Muscle of arm (tissue), 12 donors: Measurements from ENCODE around the gene DPH7. TPM values are rescaled to one million over a fixed set of nuclear protein-coding genes. Genes with fewer than 3 reads are reported as not detected.
"Not testable (repeated sequence)": the region's sequence is repeated elsewhere in the genome, so short reads cannot be mapped to it uniquely, and the experiment has no call there.

Experiments used
- DNase-seq: peaks from one replicate; pipeline ENCODE4 v3.0.0-alpha.2; 2013
- polyA plus RNA-seq, 12 donors: library from polyadenylated mRNA; unstranded; fragments of 120-200 nt; gene quantifications; one replicate each; pipeline ENCODE4 v1.2.1, GENCODE V29; 2013; ENCODE audit not compliant: insufficient read length in 12 of 12

DPH7 gene
- polyA plus RNA-seq, 12 donors: 19.6 to 38.7 (median 28.8) TPM; not detected in 1

DNA sequence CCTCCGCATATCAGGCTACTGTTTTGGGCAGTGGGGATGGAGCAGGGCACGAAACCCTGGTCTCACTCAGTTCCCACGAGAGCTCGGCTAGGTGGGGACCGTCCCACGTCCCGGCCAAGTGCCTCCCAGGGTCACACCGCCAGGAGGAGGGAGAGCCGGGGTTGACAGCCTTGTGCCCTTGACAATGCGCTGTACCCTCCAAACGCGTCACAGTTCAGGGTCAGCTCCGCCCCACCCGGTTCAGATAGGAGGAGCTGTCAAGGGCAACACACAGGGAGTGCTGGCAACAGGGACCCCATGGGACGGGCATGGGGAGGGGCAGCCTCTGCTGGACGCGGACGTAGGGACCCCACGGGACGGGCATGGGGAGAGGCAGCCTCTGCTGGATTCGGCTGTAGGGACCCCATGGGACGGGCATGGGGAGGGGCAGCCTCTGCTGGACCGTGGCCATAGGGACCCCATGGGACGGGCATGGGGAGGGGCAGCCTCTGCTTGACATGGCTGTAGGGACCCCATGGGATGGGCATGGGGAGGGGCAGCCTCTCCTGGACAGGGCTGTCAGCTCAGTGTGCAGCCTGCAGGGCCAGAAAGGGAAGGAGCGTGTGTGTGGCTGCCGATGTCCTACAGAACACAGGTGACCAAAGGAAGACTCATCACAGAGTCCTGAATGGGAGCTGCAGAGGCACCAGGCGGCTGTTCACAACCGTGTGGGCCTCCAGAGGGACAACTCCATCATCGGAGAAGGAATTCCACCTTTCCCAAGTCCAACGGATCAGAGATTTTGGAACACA, 57.9 kb downstream of the DPH7 start:
- no peak for DNase-seq

DNA sequence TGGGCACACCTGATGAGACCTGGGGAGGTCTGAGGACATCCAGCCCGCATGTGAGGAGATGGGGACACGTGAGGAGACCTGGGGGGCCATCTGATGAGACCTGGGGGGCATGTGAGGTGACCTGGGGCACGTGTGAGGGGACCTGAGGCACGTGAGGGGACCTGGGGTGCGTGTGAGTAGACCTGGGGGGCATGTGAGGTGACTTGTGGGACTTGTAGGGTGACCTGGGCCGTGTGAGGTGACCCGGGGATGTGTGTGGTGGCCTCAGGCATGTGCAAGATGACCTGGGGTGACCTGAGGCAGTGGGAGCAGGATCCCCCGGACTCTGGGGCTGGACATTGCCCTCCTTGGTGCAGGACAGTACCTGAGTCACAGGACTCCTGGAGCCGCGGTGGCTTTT, 59.2 kb downstream of the DPH7 start:
- DNase-seq: no peak

DNA sequence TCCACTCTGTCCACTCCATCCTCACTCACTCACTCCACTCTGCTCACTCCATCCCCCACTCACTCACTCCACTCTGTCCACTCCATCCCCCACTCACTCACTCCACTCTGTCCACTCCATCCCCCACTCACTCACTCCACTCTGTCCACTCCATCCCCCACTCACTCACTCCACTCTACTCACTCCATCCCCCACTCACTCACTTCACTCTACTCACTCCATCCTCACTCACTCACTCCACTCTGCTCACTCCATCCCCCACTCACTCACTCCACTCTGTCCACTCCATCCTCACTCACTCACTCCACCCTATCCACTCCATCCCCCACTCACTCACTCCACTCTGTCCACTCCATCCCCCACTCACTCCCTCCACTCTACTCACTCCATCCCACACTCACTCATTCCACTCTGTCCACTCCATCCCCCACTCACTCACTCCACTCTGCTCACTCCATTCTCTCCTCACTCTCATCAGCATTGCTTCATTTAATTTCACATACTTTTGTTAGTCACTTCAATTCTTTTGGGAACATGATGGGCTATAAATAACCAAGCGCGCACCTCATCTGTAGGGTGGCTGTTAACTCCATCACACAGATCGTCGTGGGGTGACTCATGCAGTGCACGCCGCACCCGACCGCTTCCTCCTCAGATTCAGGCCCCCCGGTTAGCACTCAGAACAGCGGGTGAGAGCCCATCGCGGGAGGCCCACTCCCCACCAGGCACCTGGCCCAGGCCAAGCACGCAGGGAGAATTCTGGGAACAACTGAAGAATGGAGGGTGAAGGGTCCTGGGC, 59.9 kb downstream of the DPH7 start:
- DNase-seq: not testable (repeated sequence)

GRCh38 chr9:137516144-137516917, 62.4 kb downstream of the DPH7 start:
- DNase-seq: no peak

- no peak for DNase-seq
These were observed 63.4 kb downstream of the DPH7 start for GRCh38 chr9:137515338-137515724.

DNA sequence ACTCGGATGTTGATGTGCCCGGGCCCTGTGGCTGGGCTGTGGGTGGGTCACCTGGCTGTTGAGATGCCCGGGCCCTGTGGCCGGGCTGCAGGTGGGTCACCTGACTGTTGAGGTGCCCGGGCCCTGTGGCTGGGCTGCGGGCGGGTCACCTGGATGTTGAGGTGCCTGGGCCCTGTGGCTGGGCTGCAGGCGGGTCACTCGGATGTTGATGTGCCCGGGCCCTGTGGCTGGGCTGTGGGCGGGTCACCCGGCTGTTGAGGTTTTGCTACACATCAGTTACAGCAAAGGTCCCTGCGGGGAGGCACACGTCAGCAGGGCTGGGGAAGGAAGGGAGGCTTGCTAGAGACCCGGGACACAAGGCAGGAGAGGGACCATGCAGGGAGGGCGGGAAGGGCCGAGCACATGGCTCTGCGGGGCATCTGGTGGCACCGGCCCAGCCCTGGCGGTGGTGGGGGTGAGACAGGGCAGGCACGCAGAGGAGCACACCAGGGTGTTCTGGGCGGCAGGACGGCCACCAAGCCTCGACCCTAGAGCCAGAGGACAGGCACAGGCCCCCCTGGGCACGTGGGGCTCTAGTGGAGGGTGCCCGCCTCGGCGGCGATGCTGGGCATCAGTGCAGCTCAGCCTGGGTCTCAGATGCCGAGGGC, 63.9 kb downstream of the DPH7 start:
- no peak for DNase-seq

DNA sequence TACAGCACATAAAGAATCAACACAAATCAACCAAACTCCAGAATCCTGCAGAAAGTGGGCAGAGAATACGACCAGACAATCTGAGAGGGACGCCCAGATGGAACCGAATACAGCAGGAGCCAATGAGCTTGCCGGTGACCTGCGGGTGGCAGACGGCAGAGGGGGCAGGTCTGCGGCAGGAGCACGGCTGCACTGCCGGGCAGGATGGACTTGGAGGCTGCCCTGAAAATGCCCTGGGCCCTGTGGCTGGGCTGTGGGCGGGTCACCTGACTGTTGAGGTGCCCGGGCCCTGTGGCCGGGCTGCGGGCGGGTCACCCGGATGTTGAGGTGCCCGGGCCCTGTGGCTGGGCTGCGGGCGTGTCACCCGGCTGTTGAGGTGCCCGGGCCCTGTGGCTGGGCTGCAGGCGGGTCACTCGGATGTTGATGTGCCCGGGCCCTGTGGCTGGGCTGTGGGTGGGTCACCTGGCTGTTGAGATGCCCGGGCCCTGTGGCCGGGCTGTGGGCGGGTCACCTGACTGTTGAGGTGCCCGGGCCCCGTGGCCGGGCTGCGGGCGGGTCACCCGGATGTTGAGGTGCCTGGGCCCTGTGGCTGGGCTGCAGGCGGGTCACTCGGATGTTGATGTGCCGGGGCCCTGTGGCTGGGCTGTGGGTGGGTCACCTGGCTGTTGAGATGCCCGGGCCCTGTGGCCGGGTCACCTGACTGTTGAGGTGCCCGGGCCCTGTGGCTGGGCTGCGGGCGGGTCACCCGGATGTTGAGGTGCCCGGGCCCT, 64.7 kb downstream of the DPH7 start:
- DNase-seq: not testable (repeated sequence)

- not testable (repeated sequence) for DNase-seq
These were observed 65.6 kb downstream of the DPH7 start for GRCh38 chr9:137513136-137513535.

DNA sequence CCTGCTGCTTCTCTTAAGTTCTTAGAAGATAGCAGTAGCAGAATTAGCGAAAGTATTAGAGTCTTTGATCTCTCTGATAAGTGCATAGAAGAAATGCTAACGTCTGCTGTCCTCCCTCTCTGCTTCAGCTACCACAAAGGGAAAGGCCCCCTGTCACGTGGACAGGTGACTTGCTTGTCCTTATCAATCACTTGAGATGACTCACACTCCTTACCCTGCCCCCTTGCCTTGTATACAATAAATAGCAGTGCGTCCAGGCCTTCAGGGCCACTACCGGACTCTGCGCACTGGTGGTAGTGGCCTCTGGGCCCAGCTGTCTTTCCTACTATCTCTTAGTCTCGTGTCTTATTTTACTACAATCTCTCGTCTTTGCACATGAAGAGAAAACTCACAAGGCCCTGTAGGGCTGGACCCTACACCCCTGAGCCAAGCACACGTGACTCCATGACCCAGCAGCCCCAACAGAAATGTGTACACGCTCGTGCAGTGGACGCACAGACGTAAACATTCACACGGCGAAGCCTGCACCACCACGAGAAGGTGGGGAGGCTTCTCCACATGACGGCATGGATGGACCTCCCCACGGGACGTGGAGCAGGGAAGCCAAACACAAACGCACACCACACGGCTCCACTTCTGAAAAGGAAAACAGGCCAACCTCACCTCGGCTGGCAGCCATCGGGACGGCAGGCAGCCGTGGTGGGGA, 66.8 kb downstream of the DPH7 start:
- no peak for DNase-seq

- not testable (repeated sequence) for DNase-seq
These were observed 67.6 kb downstream of the DPH7 start for GRCh38 chr9:137511126-137511525.

DNA sequence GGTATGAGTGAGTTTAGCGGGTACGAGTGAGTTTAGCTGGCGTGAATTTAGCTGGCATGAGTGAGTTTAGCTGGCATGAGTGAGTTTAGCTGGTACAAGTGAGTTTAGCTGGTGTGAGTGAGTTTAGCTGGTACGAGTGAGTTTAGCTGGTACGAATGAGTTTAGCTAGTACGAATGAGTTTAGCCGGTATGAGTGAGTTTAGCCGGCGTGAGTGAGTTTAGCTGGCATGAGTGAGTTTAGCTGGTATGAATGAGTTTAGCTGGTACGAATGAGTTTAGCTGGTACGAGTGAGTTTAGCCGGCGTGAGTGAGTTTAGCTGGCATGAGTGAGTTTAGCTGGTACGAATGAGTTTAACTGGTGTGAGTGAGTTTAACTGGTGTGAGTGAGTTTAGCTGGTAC, 69.5 kb downstream of the DPH7 start:
- no peak for DNase-seq

DNA sequence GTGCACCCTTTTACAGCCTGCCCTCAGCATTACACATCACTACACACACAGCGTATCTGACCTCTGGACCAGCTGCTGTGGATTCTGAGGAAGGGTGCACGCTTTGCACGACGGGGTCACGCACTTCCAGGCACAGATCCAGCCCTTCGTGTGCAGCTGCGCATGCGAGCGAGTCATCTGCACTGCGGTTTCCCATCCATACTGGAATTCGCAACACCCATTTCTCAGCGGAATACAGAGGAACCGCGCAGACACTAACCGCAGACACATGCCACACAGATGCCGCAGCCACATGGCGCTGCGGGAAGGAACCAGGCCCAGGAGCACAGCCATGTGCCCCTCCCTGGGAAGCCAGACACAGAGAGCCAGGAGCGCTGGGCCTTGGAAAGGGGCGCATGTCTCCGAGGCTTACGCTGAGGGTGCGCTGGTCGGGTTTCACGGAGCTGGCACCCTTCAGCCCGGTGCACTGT, 72.0 kb downstream of the DPH7 start:
- no peak for DNase-seq

GRCh38 chr9:137506274-137506673, 72.5 kb downstream of the DPH7 start:
- no peak for DNase-seq

DNA sequence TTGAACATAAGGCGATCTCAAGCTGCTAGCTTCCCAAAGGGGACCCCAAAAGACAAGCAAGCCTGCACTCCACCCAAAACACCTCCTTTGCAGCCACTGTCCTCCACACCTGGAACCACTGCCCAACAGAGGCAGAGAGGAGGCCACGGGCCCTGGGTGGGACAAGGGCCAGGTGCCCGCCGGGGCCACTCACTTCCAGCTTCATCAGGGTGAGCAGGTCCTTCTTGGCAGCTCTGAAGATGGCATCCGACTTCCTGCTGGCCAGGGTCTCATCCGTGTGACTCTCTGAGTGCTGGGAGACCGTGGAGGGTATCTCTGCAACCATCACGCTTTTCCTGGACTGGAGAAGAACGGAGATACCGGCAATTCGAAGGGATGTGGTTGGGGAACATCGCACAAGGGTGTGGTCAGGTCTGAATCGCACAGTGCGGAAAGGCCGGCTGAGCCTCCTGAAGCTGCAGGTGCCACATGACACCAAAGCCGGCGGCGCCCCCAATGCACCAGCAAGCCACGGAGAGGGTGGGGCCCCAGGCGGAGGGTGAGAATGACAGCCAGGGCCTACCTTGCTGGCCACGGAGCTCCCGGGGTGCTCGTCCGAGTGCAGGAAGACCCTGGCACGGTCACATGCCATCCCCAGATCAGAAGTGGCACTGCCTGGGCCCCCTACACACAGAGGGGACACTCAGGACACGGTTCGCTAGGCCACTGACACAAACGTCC, 73.1 kb downstream of the DPH7 start:
- no peak for DNase-seq

Other genes with a start within 250 kb of the DPH7 start
- gene EXD3, start 155.8 kb downstream of the DPH7 start, polyA plus RNA-seq: 10 to 100 TPM in 8 of 12 donors, 1 to 10 TPM in 3, not detected in 1; 6.7 to 21.6 (median 11.6) TPM
- gene NOXA1, start 155.5 kb downstream of the DPH7 start, polyA plus RNA-seq: 1 to 10 TPM in 10 of 12 donors, not detected in 2; 1.4 to 3.1 (median 2.4) TPM
- gene ENTPD8, start 137.6 kb downstream of the DPH7 start, polyA plus RNA-seq: 1 to 10 TPM in 1 of 12 donors, under 1 TPM in 10, not detected in 1; 0.11 to 6.2 (median 0.34) TPM
- 10 to 100 TPM in 11 of 12 donors, not detected in 1; 13.4 to 40.8 (median 17.9) TPM for gene NSMF, start 119.6 kb downstream of the DPH7 start, polyA plus RNA-seq
- gene PNPLA7, start 28.5 kb downstream of the DPH7 start, polyA plus RNA-seq: 1 to 10 TPM in 11 of 12 donors, not detected in 1; 1.3 to 4.6 (median 2.9) TPM
- 10 to 100 TPM in 11 of 12 donors, not detected in 1; 15.2 to 30.8 (median 18.1) TPM for gene MRPL41, start 27.0 kb downstream of the DPH7 start, polyA plus RNA-seq
- gene ZMYND19, start 11.6 kb upstream of the DPH7 start, polyA plus RNA-seq: 10 to 100 TPM in 11 of 12 donors, not detected in 1; 13.0 to 23.9 (median 17.6) TPM
- 10 to 100 TPM in 11 of 12 donors, not detected in 1; 18.7 to 71.0 (median 33.4) TPM for gene ARRDC1, start 26.8 kb upstream of the DPH7 start, polyA plus RNA-seq
- gene EHMT1, start 40.1 kb upstream of the DPH7 start, polyA plus RNA-seq: 10 to 100 TPM in 11 of 12 donors, not detected in 1; 36.6 to 71.7 (median 43.4) TPM